ENCODE measurements around the gene ACACA. TPM values are rescaled to one million over a fixed set of nuclear protein-coding genes. Genes with fewer than 3 reads are reported as not detected.

ACACA gene
- total and polyA plus RNA-seq, 12 donors: 5.6 to 28.0 (median 16.2) TPM

DNA sequence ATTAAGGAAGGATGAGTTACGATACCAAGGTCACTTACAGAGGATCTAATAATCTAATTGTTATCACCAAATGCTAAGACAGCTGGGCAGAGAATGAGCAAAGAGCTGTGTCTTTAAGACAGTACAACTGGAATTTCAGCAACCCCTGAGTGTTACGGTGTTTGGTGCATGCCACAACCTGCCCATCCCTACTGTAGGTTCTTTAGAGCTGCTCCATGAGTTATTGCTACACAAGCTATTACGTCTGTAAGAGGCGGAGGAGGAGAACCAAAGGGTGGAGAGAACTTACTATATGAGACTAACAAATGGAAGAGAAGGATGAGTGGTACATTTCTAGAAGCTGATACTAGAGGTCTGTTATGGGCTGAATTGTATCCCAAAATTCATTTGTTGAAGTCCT lies 45.1 kb downstream of the ACACA start:
- 93 to 95% methylated on average over 4 of the region's 4 CpGs for WGBS, 2 donors
- TF ChIP-seq, protein P1, sequence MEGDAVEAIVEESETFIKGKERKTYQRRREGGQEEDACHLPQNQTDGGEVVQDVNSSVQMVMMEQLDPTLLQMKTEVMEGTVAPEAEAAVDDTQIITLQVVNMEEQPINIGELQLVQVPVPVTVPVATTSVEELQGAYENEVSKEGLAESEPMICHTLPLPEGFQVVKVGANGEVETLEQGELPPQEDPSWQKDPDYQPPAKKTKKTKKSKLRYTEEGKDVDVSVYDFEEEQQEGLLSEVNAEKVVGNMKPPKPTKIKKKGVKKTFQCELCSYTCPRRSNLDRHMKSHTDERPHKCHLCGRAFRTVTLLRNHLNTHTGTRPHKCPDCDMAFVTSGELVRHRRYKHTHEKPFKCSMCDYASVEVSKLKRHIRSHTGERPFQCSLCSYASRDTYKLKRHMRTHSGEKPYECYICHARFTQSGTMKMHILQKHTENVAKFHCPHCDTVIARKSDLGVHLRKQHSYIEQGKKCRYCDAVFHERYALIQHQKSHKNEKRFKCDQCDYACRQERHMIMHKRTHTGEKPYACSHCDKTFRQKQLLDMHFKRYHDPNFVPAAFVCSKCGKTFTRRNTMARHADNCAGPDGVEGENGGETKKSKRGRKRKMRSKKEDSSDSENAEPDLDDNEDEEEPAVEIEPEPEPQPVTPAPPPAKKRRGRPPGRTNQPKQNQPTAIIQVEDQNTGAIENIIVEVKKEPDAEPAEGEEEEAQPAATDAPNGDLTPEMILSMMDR (IDR thresholded peaks at IDR 0.05): no peak
- intact Hi-C loops (cut with DNase I): no loop called here
- Histone ChIP-seq H3K27ac (no peak overlapping the region), H3K27me3 (no peaks in the 10 kb centered on the region), H3K4me1 (peaks cover 0 to 28% (median 22%) of the 10 kb centered on the region in 9 donors), H3K9me3 (no peaks in the 10 kb centered on the region), H3K4me3 (no peak overlapping the region), H3K36me3 (no peaks in the 10 kb centered on the region)
- no peak for ATAC-seq
- DNase-seq: no peak

DNA sequence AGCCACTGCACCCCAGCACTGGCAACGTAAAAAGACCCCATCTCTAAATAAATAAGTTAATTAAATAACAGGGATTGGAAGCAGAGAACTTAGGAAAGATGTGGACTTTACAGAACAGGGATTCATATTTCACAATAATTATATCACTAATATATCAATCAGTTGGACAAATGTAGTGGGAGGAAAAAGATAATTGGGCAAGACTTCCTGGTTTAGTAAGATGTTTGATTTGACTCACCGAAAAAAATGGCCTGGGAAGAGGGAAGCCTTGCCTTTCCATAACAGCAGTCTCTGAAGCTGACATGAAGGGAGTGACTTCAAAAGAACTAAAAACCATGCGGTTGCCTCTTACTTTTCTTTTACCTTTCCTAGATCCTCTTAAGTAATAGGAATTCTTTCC lies 46.0 kb downstream of the ACACA start:
- TF ChIP-seq, protein P1 (IDR thresholded peaks at IDR 0.05): no peak
- intact Hi-C loops (cut with DNase I): no loop called here
- 90 to 95% methylated on average over 3 of the region's 3 CpGs for WGBS, 2 donors
- H3K4me3 ChIP-seq: no peak overlapping the region
- H3K27me3 ChIP-seq: no peaks in the 10 kb centered on the region
- no peak for ATAC-seq
- H3K9me3 ChIP-seq: no peaks in the 10 kb centered on the region
- no peak for DNase-seq
- no peaks in the 10 kb centered on the region for H3K36me3 ChIP-seq
- H3K4me1 ChIP-seq: peaks cover 0 to 28% (median 22%) of the 10 kb centered on the region in 9 donors
- no peak overlapping the region for H3K27ac ChIP-seq

DNA sequence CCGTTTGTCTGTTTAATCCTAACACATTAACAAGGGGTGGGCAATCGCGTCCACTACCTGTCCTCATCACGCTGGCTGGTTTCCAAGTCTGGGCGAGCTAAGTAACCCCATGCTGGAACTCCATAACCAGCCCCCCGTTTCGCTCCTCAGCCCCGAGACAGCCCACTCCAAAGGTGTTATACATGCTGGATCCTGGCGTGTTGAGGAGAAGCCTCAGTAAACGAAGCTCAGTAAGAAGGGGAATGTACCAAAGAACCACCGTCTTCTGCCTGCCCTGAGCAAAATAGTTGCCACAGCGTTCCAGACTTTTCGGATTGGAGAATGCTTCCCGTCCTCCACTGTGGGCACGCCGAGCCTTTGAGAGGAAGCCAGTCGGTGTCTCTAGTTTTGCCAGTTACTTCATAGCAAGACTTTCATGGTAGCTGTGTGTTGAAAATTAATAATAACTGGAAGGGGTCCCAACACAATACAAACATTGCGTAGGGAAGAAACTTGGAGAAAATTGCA lies 46.9 kb downstream of the ACACA start:
- intact Hi-C loops (cut with DNase I): loop anchor here in 1 of 10 donors (5.0 kb wide), 1 partner anchor 48 kb away; the partner anchor contains the start of genes ACACA and TADA2A
- 5 to 8% methylated on average over 18 of the region's 18 CpGs for WGBS, 2 donors

DNA sequence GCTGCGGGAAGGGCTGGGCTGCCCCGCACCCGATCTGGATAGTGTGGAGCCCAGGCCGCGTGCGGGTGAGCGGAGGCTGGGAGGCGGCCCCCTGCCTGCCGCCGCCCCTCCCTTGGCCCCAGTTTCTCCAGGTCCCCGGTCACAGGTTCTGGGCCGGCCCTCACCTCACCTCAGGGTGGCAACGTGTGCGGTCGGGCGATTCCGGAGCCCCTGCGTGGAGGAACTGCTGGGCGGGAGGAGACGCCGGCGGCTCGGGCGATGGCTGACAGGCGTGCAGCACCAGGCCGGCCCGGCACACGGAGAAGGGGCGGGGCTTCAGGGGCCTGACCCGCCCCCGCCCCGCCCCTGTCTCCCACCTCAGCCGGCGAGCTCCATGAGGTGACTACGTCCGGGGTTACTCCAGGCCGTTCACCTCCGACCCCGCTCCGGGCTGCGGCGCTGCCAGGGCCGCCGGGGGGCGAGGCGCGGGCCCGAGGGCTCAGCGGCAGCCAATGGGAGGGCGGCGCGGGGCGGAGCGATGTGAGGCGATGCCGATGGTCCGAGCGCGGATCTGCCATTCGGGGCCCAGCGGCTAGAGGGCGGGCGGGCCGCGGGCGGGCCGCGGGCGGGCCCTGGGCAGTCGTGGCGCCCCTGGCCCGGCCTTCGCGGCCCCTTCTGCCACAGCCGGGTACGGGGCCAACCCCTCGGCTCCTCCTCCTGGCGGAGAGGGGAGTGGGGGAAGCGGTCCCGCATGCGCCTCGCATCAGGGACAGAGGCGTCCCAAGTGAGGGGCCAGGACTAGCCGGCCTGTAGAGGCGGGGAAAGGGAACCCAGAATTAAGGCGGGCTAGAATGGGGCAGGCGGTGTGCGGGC lies 47.6 kb downstream of the ACACA start:
- ATAC-seq: peak; percentile 93 to 99 (median 96)
- DNase-seq: peak; percentile 93 to 95
- Histone ChIP-seq H3K4me3 (peak overlapping the region; percentile 45 to 94 (median 86)), H3K4me1 (peaks cover 0 to 28% (median 22%) of the 10 kb centered on the region in 9 donors), H3K27ac (peak overlapping the region; percentile 39 to 95 (median 88)), H3K9me3 (no peaks in the 10 kb centered on the region), H3K27me3 (no peaks in the 10 kb centered on the region), H3K36me3 (peaks cover 0 to 8% (median 0%) of the 10 kb centered on the region in 9 donors)
- TF ChIP-seq, protein P1 (IDR thresholded peaks at IDR 0.05): peak in 8 of 9 donors; percentile 24 to 68 (median 37)
- 0 to 1% methylated on average over 78 to 88 of the region's 88 CpGs for WGBS, 2 donors
- intact Hi-C loops (cut with DNase I): loop anchor here in 1 of 10 donors (5.0 kb wide), 1 partner anchor 48 kb away; the partner anchor contains the start of genes ACACA and TADA2A

More for the DNA sequence above, 46.9 kb downstream of the ACACA start:
- no peaks in the 10 kb centered on the region for H3K27me3 ChIP-seq
- peaks cover 0 to 28% (median 22%) of the 10 kb centered on the region in 9 donors for H3K4me1 ChIP-seq
- H3K4me3 ChIP-seq: peak overlapping the region; percentile 33 to 94 (median 86)
- H3K9me3 ChIP-seq: no peaks in the 10 kb centered on the region
- TF ChIP-seq, protein P1 (IDR thresholded peaks at IDR 0.05): no peak
- ATAC-seq (peak in 3 of 8 donors; percentile 1 to 12 (median 5)), DNase-seq (no peak)
- peak overlapping the region; percentile 39 to 95 (median 88) for H3K27ac ChIP-seq
- H3K36me3 ChIP-seq: peaks cover 0 to 1% (median 0%) of the 10 kb centered on the region in 9 donors

All from heart right ventricle (tissue), 16 donors.